TTC549 (cell line): Measurements from ENCODE around the gene ZSCAN29.
A peak's percentile ranks its signal among the peaks of the same experiment; 100 is the strongest.

Source experiments
- FAIRE-seq: peaks from 2 replicates; lab custom pipeline; 2012; peaks lifted over from hg19 to GRCh38; lab: Jason Lieb, UNC

The ZSCAN29 gene

GRCh38 chr15:43347114-43347513 lies 23.7 kb downstream of the ZSCAN29 start:
- no peak for FAIRE-seq

DNA sequence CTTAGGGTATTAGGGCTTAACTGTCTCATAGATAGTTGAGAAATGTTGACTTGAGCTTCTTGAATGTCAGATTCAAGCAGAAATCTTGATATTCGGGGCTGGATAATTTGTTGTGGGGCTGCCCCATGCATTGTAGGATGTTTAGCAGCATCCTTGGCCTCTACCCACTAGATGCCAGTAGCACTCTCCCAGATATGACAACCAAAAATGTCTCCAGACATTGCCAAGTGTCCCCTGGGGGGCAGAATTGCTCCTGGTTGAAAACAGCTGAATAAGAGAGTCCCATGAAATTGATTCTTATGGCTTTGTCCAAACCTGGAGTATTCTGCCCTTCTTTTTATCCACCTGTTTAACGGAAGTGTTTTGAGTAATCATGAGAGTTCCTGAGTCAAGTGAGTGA lies 24.5 kb downstream of the ZSCAN29 start:
- no peak for FAIRE-seq

DNA sequence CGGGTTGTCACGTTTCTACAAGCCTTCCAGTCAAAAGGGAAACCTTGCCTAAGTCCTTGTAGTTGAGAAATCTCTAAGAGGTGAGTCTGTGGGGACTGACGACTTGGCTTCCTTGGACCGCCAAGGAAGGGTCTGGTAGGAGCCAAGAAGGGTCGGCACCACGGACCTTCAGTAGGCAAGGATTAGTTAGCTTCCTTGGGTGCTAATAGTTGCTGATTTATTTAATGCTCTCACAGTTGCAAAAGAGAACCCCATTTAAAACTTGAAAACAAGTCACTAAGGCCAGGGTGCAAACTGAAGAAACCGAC lies 40.1 kb downstream of the ZSCAN29 start:
- FAIRE-seq: no peak

DNA sequence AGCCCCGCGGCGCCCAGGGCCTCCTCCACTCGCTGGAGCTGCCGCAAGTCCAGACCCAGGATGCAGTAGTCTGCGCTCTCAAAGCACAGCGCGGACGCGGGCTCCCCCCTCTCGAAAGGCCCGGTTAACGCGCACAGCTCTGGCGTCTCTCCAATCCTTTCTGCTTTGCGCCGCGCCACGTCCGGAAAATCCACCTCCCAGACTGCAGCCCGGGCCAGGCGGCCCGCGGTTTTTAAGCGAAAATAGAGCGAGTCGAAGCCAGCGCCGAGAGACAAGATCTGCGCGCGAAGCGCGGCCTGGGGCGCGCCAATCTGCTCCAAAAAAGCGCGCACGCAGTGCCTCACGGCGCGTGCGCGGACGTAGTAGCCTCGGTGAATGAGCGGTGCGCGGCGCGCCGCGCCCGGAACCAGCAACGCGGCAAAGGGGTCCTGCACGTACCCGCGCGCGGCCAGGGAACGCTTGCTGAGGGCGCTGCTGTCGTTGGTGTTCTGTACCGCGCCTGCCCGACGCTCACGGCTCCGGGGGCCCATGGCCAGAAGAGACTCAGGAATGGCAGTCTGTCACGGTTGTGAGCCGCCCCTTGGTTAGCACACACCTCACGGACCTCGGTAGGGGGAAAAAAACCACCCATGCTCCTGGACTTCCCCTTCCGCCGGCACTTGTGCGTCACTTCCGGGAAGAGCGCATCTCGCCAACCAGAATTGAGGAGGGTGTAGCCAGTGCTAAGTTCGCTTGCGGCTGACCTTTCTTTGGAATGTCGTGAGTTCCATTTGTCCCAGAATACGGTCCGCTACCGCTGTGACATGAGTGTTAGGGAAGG lies 40.7 kb downstream of the ZSCAN29 start, which contains the start of gene LCMT2:
LCMT2 (minus strand) TSS at position 614 of the 820 bp plus-strand sequence; CDS start at position 530, 84 bp downstream.
- FAIRE-seq: peak; percentile 57

DNA sequence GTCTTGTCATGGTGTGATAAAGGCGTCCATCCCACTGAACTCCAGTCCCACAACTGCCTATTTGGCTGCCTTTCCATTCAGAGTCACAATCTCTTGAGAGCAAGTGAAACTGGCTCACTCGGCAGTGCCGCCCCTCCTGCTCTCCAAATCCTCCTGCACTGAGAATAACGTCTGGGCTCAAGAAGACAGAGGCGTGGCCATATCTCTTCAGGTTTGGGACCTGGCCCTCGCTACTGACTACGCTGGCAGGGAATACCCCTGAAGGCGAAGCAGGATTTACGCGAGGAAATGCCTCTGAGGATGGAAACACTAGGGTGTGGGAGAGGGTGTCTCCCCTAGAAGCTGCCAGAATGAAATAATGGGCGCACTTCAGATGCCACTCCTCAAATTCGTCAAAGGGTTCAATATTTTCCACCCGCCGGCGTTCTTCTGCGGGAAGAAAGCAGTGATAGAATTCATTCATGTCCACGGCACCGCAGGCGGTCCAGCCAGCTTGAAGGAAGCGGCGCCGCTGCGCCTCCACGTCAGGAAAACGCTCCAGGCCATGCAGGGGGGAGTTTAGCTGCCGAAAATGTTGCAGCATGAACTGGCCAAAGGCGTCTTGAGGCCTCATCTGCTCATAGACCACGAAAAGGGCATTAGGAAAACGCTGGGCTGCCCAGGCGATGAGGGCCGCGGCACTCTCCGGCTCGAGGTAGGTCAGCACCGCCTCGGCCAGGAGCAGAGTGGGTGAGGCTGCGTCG lies 41.5 kb downstream of the ZSCAN29 start:
- FAIRE-seq: no peak

GRCh38 chr15:43325039-43325684 lies 45.7 kb downstream of the ZSCAN29 start:
- no peak for FAIRE-seq

DNA sequence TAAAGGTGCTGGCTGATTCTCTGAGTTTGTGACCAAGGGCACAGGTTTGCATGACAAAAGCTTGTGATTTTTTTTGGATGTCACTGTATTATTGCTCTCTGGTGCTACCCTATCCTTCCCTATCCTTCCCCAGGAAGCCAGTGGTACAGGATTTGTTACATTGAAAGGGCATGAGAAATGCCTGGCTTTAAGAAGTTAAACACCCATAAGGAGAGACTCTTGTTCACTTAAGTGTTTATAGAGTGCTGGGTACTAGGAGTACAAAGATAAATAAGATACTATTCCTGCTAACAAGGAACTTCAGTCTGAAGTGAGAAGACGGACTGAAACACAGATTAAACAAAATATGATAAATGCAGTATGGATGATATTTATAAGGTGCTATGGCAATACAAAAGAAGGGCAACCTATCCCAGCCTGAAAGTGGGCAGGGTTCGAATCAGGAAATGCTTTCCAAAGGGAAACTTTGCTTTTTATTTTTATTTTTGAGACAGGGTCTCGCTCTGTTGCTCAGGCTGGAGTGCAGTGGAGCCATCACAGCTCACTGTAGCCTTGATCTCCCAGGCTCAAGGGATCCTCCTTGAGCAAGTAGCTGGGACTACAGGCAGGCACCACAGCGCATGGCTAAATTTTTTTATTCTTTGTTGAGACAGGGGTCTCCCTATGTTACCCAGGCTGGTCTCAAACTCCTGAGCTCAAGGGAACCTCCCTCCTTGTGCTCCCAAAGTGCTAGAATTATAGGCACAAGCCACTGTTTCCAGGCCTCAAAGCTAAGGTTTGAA lies 51.7 kb downstream of the ZSCAN29 start:
- no peak for FAIRE-seq

GRCh38 chr15:43317566-43318184 lies 53.2 kb downstream of the ZSCAN29 start:
- no peak for FAIRE-seq

DNA sequence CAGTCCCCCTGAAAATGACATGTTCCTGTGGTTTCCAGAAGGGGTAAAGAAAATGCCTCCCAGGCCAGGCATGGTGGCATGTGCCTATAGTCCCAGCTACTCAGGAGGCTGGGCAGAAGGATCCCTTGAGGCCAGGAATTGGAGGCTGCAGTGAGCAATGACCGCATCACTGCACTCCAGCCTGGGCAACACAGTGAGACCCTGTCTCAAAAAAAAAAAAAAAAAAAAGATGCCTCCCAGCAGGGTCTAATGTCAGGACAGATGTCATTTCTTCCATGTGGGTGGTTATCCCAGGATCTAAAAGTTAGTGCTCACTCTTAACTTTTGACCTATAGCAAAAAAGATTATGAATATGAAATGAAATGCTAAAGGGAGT lies 53.9 kb downstream of the ZSCAN29 start:
- no peak for FAIRE-seq

DNA sequence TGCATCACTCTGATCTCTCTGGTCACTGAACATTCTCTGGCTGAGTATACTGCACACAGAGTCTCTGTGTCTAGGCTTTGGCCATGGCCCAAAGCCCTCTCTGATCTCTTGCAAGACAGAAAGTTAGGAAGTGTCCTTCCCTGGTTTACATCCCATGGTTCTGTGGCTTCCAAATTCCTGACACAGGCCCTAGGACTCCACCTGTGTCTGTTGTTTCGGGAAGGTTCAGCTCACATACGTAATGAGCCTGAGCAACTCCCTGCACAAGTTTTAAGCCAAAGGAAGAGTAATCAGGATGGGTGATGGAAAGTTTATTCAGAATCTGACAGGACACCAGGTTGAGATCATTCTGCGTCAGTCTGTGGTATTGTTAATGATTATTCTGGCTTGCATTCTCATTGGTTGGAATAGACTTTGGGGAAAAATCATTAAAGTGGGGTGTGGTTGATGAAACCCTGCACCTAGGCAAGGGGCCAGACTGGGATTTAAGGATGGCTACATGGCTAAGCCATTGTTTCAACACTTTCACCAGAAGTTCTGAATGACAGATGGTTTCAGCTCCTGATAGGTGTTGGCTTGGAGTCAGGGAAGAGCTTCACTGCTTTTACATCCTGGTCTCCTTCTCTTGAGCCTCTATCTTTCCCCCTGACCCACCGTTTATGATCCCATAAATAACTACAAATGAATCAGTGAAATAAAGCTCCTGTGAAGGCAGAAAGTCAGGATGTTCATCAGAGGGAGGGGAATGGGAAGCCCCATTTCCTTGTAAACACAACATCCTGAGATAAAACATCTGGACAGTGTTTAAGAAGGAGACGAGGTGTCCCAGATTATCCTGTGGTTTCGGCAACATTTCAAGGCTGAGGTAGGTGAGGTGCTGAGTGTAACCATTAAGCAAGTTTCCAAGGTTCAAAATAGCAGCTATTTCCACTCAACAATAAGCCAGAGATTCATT lies 54.5 kb downstream of the ZSCAN29 start:
- no peak for FAIRE-seq

GRCh38 chr15:43314171-43314570 lies 56.7 kb downstream of the ZSCAN29 start:
- no peak for FAIRE-seq

DNA sequence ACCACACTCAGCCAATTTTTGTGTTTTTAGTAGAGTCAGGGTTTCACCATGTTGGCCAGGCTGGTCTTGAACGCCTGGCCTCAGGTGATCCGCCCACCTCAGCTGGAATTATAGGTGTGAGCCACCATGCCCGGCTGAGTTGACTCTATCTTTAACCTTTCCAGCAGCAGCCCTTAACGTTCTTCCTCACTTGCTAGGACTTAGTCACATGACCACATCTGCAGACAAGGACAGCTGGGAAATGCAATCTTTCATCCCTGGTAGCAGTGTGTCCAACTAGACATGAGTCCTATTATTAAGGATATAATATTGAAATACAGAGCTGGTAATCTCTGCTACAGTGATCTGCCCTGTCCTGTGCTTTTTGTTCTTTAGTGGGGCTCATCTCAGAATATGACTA lies 58.5 kb downstream of the ZSCAN29 start:
- no peak for FAIRE-seq
